Kidney epithelial cell (primary cell): ENCODE data around the gene NAV2. TPM values are rescaled to one million over a fixed set of nuclear protein-coding genes. Genes with fewer than 3 reads are reported as not detected.

Source experiments
- DNase-seq: peaks from one replicate; pipeline ENCODE4 v3.0.0-alpha.2; 2010; ENCODE audit warnings: low read depth
- H3K27me3 ChIP-seq: 2 replicates; pipeline ENCODE4 v1.6.0; 2011; ENCODE audit warnings: low read length; ENCODE audit not compliant: control insufficient read depth, insufficient read depth
- H3K36me3 ChIP-seq: 2 replicates; pipeline ENCODE4 v1.5.1; 2011; ENCODE audit warnings: low read length; ENCODE audit not compliant: control insufficient read depth, insufficient read depth
- H3K4me3 ChIP-seq: 2 replicates; pipeline ENCODE4 v1.5.1; 2011; ENCODE audit warnings: low read depth, mild to moderate bottlenecking, control low read depth, low read length
- CTCF ChIP-seq: IDR thresholded peaks from 2 replicates; pipeline ENCODE4 v1.5.1; 2011; ENCODE audit warnings: mild to moderate bottlenecking, moderate library complexity, low read length, control low read depth, inconsistent platforms; ENCODE audit not compliant: insufficient read depth, poor library complexity, severe bottlenecking
- total RNA-seq: library from RNA; depleted of rRNA; stranded (reverse); fragments of >200 nt; gene quantifications from 2 replicates; pipeline ENCODE4 v1.2.3, GENCODE V29; 2015

The NAV2 gene
- total RNA-seq, 1 donor from 2014 or later: 41.5 TPM

DNA sequence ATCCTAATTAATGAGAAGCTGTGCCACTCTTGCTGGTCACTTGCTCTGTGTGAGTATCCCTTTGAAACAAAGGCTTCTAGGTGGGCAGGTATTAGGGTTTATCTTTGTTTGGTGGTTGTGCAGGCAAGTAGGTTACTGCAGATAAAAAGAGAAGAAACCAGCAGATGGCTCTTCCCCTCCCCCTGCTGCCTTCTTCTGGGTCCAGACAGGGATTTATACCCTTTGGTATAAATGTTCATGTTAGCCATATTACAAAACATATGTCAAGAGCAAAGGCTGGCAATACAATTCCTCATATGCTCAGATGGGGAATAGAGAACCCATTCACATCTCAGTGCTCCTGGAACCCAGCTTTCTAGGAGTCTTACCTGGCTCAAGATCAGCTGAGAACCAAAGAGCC lies 109.9 kb downstream of the NAV2 start:
- Histone ChIP-seq H3K36me3 (no peaks in the 10 kb centered on the region), H3K4me3 (no peak overlapping the region)

GRCh38 chr11:19826606-19827005 lies 114.0 kb downstream of the NAV2 start:
- no peak for TF ChIP-seq CTCF
- no peaks in the 10 kb centered on the region for H3K27me3 ChIP-seq

More for the DNA sequence above, 109.9 kb downstream of the NAV2 start:
- no peak for DNase-seq
- H3K27me3 ChIP-seq: no peaks in the 10 kb centered on the region
- TF ChIP-seq CTCF: no peak

DNA sequence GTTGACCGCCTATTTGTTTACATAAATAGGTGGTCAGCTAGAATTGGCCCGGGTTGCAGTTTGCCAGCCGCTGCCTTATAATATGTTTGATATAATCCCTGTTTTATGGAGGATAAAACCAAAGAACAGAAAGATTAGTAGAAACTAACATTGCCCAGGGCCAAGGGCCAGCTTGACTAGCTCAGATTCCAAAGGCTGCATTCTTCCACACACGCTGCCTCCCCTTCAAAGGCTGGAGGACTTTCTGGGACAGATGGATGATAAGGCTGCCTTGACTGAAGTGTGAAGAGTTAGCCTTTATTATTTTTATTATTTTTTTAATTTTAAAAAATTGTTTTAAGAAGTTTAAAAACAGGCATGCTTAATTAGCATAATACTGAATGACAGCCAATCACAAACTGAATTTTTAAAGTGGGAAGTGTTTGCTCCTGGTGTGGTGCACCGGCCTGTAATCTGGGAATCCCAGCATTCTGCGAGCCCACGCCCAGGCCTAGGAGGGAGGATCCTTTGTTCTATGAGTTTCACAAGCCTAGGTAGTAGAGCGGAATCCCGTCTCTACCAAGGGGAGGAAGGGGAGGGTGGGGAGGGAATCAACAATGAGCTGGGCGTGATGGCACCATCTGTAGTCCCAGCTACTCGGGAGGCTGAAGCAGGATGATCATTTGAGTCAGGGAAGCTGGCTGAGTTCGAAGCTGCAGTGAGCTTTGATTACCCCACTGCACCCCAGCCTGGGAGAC lies 114.9 kb downstream of the NAV2 start:
- Histone ChIP-seq H3K36me3 (no peaks in the 10 kb centered on the region), H3K4me3 (no peak overlapping the region), H3K27me3 (no peaks in the 10 kb centered on the region)
- DNase-seq: no peak
- no peak for TF ChIP-seq CTCF

More at GRCh38 chr11:19826606-19827005, 114.0 kb downstream of the NAV2 start:
- no peak overlapping the region for H3K4me3 ChIP-seq
- H3K36me3 ChIP-seq: no peaks in the 10 kb centered on the region
- no peak for DNase-seq

- TF ChIP-seq CTCF: no peak
- Histone ChIP-seq H3K4me3 (no peak overlapping the region), H3K36me3 (no peaks in the 10 kb centered on the region), H3K27me3 (no peaks in the 10 kb centered on the region)
- no peak for DNase-seq
Observed at GRCh38 chr11:19828382-19829108, 115.9 kb downstream of the NAV2 start.

GRCh38 chr11:19829109-19829837 lies 116.6 kb downstream of the NAV2 start:
- no peaks in the 10 kb centered on the region for H3K36me3 ChIP-seq
- no peaks in the 10 kb centered on the region for H3K27me3 ChIP-seq
- no peak overlapping the region for H3K4me3 ChIP-seq
- DNase-seq: no peak
- no peak for TF ChIP-seq CTCF
